Activated naive CD4-positive, alpha-beta T cell treated with anti-CD3 and anti-CD28 coated beads, Interleukin-2, amount 50 U/mL, for 72 hours (primary cell): ENCODE results near the gene MAP7. TPM values are rescaled to one million over a fixed set of nuclear protein-coding genes. Genes with fewer than 3 reads are reported as not detected.

ENCODE experiments used
- ATAC-seq, 2 donors: fragments of 150-1000 bp; cut with Tn5 transposase; 2 replicates each; pipeline ENCODE4 v1.10.0; 2021; ENCODE audit warnings: mild to moderate bottlenecking in 2 of 2, moderate library complexity in 2 of 2
- DNase-seq, 2 donors: peaks; one replicate each; pipeline ENCODE4 v3.0.0; 2021 to 2022; ENCODE audit warnings: low spot score in 2 of 2
- H3K27ac Mint-ChIP-seq, 2 donors: one replicate each; pipeline ENCODE4 v1.8.0; 2022; ENCODE audit warnings: mild to moderate bottlenecking in 2 of 2, mixed read lengths in 2 of 2
- H3K36me3 Mint-ChIP-seq, 2 donors: one replicate each; pipeline ENCODE4 v1.8.0; 2022; ENCODE audit warnings: mixed read lengths in 2 of 2
- H3K9me3 Mint-ChIP-seq, 2 donors: one replicate each; pipeline ENCODE4 v1.8.0; 2022; ENCODE audit warnings: mixed read lengths in 2 of 2
- total RNA-seq, 2 donors: library from RNA; stranded (reverse); gene quantifications; one replicate each; pipeline ENCODE4 v1.2.3, GENCODE V29; 2022

The MAP7 gene
- total RNA-seq, 2 donors from 2014 or later: 1.3 to 2.7 TPM

DNA sequence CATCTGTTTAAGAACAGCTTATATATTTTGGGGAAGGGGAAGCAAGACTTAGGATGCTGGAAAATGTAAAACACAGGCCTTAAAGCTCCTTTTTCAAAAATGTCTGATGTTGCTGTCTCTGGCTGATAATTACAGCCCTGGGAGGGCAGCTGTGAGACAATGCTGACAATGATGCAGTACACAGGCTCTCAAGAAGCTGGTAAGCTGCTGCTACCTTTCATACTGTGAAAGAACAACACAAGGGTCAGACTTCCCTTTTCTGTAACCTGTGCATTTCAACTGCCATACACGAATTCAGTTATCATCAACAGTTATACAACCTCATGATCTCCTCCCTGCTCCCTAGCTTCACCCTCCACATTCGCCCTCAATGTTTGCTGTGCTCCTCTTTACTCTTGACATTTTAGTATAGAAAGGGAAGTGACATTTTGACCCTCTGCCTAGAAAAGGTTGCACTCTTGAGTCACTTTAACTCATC lies 25.2 kb downstream of the MAP7 start:
- H3K9me3 Mint-ChIP-seq: no peaks in the 10 kb centered on the region
- no peak overlapping the region for H3K27ac Mint-ChIP-seq
- H3K36me3 Mint-ChIP-seq: no peaks in the 10 kb centered on the region
- no peak for DNase-seq
- ATAC-seq: peak in 1 of 2 donors; percentile 21

GRCh38 chr6:136524339-136524935 lies 25.8 kb downstream of the MAP7 start:
- no peak for DNase-seq
- ATAC-seq: no peak
- Mint-ChIP-seq H3K36me3 (no peaks in the 10 kb centered on the region), H3K9me3 (no peaks in the 10 kb centered on the region), H3K27ac (no peak overlapping the region)

GRCh38 chr6:136523196-136523595 lies 27.0 kb downstream of the MAP7 start:
- ATAC-seq (no peak), DNase-seq (no peak)
- no peaks in the 10 kb centered on the region for H3K9me3 Mint-ChIP-seq
- H3K27ac Mint-ChIP-seq: no peak overlapping the region
- no peaks in the 10 kb centered on the region for H3K36me3 Mint-ChIP-seq

DNA sequence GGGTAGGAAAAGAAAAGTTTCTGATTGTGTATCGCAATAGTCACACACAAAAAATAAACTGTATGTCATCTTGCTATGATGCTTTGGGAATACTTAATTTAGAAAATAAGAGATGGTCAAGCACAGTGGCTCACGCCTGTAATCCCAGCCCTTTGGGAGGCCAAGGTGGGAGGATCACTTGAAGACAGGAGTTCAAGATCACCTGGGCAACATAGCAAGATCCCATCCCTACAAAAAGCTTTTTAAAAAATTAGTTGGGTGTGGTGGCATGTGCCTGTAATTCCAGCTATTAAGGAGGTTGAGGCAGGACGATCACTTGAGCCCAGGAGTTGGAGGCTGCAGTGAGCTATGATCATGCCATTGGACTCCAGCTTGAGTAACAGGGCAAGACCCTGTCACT lies 27.6 kb downstream of the MAP7 start:
- H3K27ac Mint-ChIP-seq: no peak overlapping the region
- no peak for ATAC-seq
- DNase-seq: no peak
- no peaks in the 10 kb centered on the region for H3K9me3 Mint-ChIP-seq
- H3K36me3 Mint-ChIP-seq: no peaks in the 10 kb centered on the region

GRCh38 chr6:136521911-136522310 lies 28.3 kb downstream of the MAP7 start:
- DNase-seq: no peak
- H3K9me3 Mint-ChIP-seq: no peaks in the 10 kb centered on the region
- H3K27ac Mint-ChIP-seq: no peak overlapping the region
- ATAC-seq: no peak
- H3K36me3 Mint-ChIP-seq: no peaks in the 10 kb centered on the region

GRCh38 chr6:136521427-136521826 lies 28.8 kb downstream of the MAP7 start:
- Mint-ChIP-seq H3K36me3 (no peaks in the 10 kb centered on the region), H3K27ac (no peak overlapping the region), H3K9me3 (no peaks in the 10 kb centered on the region)
- ATAC-seq (no peak), DNase-seq (no peak)

DNA sequence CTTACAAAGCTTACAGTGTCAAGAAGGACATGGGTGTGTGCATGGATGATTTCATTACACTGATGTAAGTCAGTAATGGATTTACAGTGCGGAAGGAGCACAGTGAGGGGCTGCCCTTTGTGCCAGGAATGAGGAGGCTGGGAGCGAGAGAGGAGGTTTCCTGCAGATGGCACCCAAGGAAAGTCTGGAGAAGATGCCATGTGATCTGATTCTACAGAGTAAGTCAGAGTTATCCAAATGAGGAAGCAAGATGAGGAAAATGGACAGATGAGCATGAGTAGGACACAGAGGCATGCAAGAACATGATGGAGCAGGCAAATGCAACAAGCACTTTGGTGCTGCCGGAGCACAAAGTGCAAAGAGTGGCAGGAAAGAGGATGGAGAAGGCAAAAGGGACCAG lies 29.7 kb downstream of the MAP7 start:
- Mint-ChIP-seq H3K9me3 (no peaks in the 10 kb centered on the region), H3K27ac (no peak overlapping the region), H3K36me3 (no peaks in the 10 kb centered on the region)
- no peak for DNase-seq
- no peak for ATAC-seq

GRCh38 chr6:136517582-136517981 lies 32.6 kb downstream of the MAP7 start:
- Mint-ChIP-seq H3K9me3 (no peaks in the 10 kb centered on the region), H3K27ac (no peak overlapping the region), H3K36me3 (no peaks in the 10 kb centered on the region)
- DNase-seq (no peak), ATAC-seq (no peak)

DNA sequence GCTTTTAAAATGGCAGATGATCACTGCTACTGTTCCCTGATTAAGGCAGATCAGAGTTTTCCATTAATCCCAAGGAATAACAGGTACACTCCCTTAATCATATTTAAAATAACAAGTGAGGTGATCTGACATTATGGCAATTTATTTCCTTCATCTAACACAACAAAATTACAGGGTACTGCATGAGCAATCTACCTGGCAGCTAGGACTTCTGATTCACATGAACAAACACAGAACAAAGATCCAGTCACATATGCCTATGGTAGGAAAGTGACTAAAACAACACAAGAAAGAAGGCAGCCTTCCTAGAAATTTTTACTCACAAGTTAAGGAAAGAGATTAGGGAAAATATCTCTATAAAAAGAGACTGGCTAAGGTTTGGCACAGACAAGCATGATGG lies 33.2 kb downstream of the MAP7 start:
- ATAC-seq (no peak), DNase-seq (no peak)
- no peaks in the 10 kb centered on the region for H3K9me3 Mint-ChIP-seq
- no peak overlapping the region for H3K27ac Mint-ChIP-seq
- no peaks in the 10 kb centered on the region for H3K36me3 Mint-ChIP-seq

DNA sequence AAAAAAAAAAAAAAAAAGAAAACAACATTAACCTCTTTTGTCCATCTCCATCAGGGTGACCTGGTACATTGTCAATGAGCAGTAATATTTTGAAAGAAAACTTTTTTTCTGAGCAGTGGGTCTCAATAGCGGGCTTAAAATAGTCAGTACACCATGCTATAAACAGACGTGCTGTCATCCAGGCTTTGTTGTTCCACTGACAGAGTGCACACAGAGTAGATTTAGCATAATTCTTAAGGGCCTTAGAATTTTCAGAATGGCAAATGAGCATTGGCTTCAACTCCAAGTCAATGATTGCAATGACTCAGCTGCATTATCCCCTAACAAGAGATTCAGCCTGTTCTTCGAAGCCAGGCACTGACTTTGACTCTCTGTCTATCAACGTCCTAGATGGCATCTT lies 35.6 kb downstream of the MAP7 start:
- H3K9me3 Mint-ChIP-seq: no peaks in the 10 kb centered on the region
- ATAC-seq: no peak

GRCh38 chr6:136511926-136512325 lies 38.3 kb downstream of the MAP7 start:
- DNase-seq (no peak), ATAC-seq (no peak)
- no peak overlapping the region for H3K27ac Mint-ChIP-seq
- no peaks in the 10 kb centered on the region for H3K9me3 Mint-ChIP-seq
- H3K36me3 Mint-ChIP-seq: no peaks in the 10 kb centered on the region

More for the DNA sequence above, 35.6 kb downstream of the MAP7 start:
- no peak for DNase-seq
- no peaks in the 10 kb centered on the region for H3K36me3 Mint-ChIP-seq
- H3K27ac Mint-ChIP-seq: no peak overlapping the region

- DNase-seq (no peak), ATAC-seq (no peak)
- Mint-ChIP-seq H3K36me3 (no peaks in the 10 kb centered on the region), H3K9me3 (no peaks in the 10 kb centered on the region), H3K27ac (no peak overlapping the region)
These were observed 38.8 kb downstream of the MAP7 start for GRCh38 chr6:136511397-136511796.

DNA sequence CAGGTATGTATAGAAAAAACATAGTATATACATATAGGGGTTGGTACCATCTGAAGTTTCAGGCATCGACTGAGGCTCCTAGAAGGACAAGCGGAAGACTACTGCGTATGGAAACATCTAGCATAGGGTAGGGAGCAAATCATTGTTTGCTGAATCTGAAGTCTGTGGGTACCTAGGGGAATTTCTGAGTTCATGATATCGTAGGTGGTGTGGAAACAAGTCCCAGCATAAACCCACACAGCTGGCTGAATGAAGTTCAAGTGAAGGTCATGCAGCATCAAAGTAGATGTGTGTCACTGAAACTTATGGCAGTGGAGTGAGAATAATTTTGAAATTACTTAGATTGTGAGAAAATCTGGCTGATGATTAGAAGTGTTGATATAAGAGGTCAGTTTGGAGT lies 39.4 kb downstream of the MAP7 start:
- Mint-ChIP-seq H3K36me3 (no peaks in the 10 kb centered on the region), H3K9me3 (no peaks in the 10 kb centered on the region), H3K27ac (no peak overlapping the region)
- ATAC-seq: peak; percentile 77 to 88
- DNase-seq: no peak

- Mint-ChIP-seq H3K36me3 (no peaks in the 10 kb centered on the region), H3K27ac (peak overlapping the region in 1 of 2 donors; percentile 51), H3K9me3 (no peaks in the 10 kb centered on the region)
- DNase-seq (no peak), ATAC-seq (peak; percentile 71)
These were observed 39.9 kb downstream of the MAP7 start for GRCh38 chr6:136510299-136510698.

- Mint-ChIP-seq H3K9me3 (no peaks in the 10 kb centered on the region), H3K36me3 (no peaks in the 10 kb centered on the region), H3K27ac (peak overlapping the region in 1 of 2 donors; percentile 51)
- ATAC-seq: no peak
- no peak for DNase-seq
These were observed 41.4 kb downstream of the MAP7 start for GRCh38 chr6:136508725-136509392.

GRCh38 chr6:136506124-136506799 lies 44.0 kb downstream of the MAP7 start:
- no peaks in the 10 kb centered on the region for H3K9me3 Mint-ChIP-seq

DNA sequence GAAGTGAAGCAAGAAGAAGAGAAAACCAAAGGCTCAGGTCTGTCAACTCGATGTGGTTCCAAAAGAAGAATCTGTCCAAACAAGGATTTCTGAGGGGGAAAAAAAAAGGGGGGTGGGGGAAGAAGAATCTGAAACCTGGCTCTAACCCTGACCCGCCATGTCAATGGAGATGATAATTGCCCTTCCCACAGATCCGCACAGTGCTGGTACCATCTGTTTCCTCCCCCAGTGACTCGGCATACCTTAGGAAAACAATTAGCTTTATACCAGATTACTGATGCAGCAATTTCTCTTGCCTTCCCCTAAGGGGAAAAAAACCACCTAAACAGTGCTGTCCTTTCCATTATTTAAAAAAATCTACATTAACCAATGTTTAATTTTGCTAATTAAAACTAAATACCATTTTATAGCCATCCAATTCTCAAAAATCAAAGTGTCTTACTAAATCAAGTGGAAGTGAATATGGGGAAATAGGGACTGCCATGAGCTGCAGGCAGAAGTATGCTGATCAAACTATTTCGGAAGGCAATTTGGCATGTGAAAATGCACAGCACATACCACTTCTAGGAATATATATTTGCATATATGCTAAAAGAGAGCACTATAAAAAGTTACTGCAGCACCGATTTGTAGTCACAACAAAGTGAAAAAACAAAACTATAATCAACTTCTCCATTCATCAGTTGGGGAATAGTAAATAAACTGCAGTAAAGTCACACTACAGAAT lies 46.8 kb downstream of the MAP7 start:
- Mint-ChIP-seq H3K9me3 (no peaks in the 10 kb centered on the region), H3K27ac (no peak overlapping the region), H3K36me3 (no peaks in the 10 kb centered on the region)
- DNase-seq: no peak
- no peak for ATAC-seq

More at GRCh38 chr6:136506124-136506799, 44.0 kb downstream of the MAP7 start:
- ATAC-seq: no peak
- no peak for DNase-seq
- Mint-ChIP-seq H3K36me3 (no peaks in the 10 kb centered on the region), H3K27ac (no peak overlapping the region)
